Epithelial cell of esophagus (primary cell): ENCODE measurements around the gene HSD17B1.
A peak's percentile ranks its signal among the peaks of the same experiment; 100 is the strongest.

Source experiments
- DNase-seq: peaks from one replicate; pipeline ENCODE4 v3.0.0; 2010; ENCODE audit warnings: low read depth
- H3K4me3 ChIP-seq: 2 replicates; pipeline ENCODE4 v1.5.1; 2011; ENCODE audit warnings: mild to moderate bottlenecking, low read length, control low read depth
- TF ChIP-seq, protein P1 (sequence below): IDR thresholded peaks from 2 replicates; pipeline ENCODE4 v1.5.1; 2011; ENCODE audit warnings: low read depth, mild to moderate bottlenecking, low read length, control low read depth, inconsistent platforms; ENCODE audit not compliant: insufficient read depth; ENCODE audit errors: missing control alignments

HSD17B1 gene

GRCh38 chr17:42566215-42566882 is 13.6 kb downstream of the HSD17B1 start:
- no peak for DNase-seq
- TF ChIP-seq, protein P1, sequence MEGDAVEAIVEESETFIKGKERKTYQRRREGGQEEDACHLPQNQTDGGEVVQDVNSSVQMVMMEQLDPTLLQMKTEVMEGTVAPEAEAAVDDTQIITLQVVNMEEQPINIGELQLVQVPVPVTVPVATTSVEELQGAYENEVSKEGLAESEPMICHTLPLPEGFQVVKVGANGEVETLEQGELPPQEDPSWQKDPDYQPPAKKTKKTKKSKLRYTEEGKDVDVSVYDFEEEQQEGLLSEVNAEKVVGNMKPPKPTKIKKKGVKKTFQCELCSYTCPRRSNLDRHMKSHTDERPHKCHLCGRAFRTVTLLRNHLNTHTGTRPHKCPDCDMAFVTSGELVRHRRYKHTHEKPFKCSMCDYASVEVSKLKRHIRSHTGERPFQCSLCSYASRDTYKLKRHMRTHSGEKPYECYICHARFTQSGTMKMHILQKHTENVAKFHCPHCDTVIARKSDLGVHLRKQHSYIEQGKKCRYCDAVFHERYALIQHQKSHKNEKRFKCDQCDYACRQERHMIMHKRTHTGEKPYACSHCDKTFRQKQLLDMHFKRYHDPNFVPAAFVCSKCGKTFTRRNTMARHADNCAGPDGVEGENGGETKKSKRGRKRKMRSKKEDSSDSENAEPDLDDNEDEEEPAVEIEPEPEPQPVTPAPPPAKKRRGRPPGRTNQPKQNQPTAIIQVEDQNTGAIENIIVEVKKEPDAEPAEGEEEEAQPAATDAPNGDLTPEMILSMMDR, result no peak

DNA sequence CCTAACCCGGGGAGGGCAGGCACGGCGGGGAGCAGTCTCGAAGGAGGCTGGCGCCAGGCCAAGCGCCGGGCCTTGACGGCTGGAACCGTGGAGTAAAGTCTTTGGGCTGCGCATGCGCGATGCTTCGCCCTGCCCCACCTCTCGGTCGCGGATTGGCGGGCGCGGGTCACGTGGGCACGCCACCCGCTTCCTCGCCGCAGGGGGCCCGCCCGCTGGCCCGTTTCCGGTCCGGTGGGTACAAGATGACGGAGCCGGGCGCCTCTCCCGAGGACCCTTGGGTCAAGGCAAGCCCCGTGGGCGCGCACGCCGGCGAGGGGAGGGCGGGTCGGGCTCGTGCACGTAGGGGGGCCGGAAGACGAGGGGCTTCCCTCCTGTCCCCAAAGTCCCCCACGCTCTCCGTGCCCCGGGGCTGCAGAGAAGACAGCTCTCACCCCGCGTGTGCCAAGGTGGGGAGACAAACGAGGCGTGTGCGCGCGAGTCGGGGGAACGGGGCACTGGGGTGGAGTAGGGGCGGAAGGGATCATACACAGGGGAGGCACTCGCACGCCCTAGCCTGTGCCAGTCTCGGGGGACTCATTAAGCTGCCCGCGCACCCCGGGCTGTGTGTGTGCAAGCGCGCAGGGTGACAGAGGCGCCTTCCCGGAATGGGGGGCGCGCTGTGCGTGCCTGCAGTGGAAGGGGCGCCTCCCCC is 14.3 kb downstream of the HSD17B1 start, which contains the start of gene MLX:
Gene MLX (plus strand): TSS at position 218 of the 691 bp plus-strand sequence. CDS start 25 bp downstream, at position 243.
- peak within 1 kb of the TSS; percentile 90 for H3K4me3 ChIP-seq
- DNase-seq, result peak; percentile 86
- TF ChIP-seq, protein P1, result no peak

More at GRCh38 chr17:42566215-42566882, 13.6 kb downstream of the HSD17B1 start:
- peak overlapping the region; percentile 90 for H3K4me3 ChIP-seq

- TF ChIP-seq, protein P1, result no peak
- H3K4me3 ChIP-seq, result no peak overlapping the region
- DNase-seq, result no peak
Measured at GRCh38 chr17:42568341-42569111, 15.8 kb downstream of the HSD17B1 start.

DNA sequence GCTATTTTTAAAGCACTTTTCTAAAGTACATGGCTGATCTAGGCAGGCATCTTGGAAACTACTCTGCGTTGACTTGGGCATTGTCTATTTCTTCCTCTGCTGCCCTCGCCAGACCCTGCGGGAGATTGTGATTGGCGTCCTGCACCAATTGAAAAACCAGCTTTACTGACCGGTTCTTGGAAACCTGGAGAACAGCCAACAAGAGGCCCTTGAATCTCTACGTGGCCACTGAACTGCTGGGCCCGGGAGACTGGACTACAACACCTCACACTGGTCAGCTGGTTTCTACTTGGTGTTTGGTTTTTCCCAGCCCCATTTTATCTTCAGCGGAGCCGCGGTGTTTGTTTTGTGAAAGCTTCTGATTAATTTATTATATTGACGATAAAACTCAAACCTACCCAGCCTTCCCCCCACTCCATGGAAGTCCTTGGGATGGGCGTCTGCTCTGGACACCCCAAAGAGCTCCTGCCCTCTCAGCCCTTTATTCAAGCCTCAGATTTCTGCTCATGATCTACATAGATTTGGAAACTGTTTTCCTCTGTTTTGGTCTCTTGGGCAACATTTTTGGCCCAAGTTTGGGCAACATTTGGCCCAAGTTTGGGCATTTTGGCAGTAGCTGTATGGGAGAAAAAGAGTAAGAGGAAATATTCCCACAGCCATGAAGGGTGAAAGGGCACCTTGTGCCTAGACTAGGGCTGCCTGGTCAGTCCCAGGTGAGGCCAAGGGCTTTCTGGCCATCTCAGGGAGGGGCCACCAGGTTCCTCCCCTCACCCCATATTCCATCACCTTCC is 18.9 kb downstream of the HSD17B1 start:
- TF ChIP-seq, protein P1, result no peak
- no peak overlapping the region for H3K4me3 ChIP-seq
- DNase-seq, result no peak

GRCh38 chr17:42573095-42573494 is 20.4 kb downstream of the HSD17B1 start:
- H3K4me3 ChIP-seq, result no peak overlapping the region
- no peak for DNase-seq
- TF ChIP-seq, protein P1, result no peak

DNA sequence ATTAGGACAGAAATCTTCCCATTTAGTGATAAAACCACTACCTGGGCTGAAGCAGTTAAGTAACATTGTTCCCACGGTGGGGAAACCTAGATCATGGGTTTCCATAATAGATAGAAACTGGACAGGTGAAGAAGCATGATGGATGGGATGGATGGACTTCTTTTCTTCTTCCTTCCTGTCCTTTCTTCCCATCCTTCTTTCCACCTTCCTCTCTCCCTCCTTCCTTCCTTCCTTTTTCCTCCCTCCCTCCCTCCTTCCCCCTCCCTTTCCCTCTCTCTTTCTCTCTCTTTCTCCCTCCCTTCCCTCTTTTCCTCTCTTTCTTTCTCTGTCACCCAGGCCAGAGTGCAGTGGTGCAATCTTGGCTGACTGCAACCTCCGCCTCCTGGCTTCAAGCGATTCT is 21.7 kb downstream of the HSD17B1 start:
- TF ChIP-seq, protein P1, result no peak
- no peak overlapping the region for H3K4me3 ChIP-seq
- no peak for DNase-seq
